Glomerular visceral epithelial cell (primary cell): Measurements from ENCODE around the gene IQGAP2.
"Not testable (repeated sequence)": the region's sequence is repeated elsewhere in the genome, so short reads cannot be mapped to it uniquely, and the experiment has no call there.

ENCODE experiments used
- DNase-seq: peaks from one replicate; pipeline ENCODE4 v3.0.0-alpha.2; 2016; ENCODE audit errors: extremely low spot score

The IQGAP2 gene

GRCh38 chr5:76500633-76501393 is 97.7 kb downstream of the IQGAP2 start:
- DNase-seq: no peak

- no peak for DNase-seq
Observed at GRCh38 chr5:76503929-76504328, 100.8 kb downstream of the IQGAP2 start.

GRCh38 chr5:76504901-76505564 is 101.9 kb downstream of the IQGAP2 start:
- no peak for DNase-seq

GRCh38 chr5:76513476-76513875 is 110.4 kb downstream of the IQGAP2 start:
- no peak for DNase-seq

GRCh38 chr5:76514292-76514691 is 111.2 kb downstream of the IQGAP2 start:
- no peak for DNase-seq

GRCh38 chr5:76514713-76515112 is 111.6 kb downstream of the IQGAP2 start:
- DNase-seq: no peak

- DNase-seq: no peak
Observed at GRCh38 chr5:76517334-76517733, 114.2 kb downstream of the IQGAP2 start.

- not testable (repeated sequence) for DNase-seq
Observed at GRCh38 chr5:76518246-76518645, 115.2 kb downstream of the IQGAP2 start.

GRCh38 chr5:76521240-76521758 is 118.2 kb downstream of the IQGAP2 start:
- no peak for DNase-seq

- no peak for DNase-seq
Observed at GRCh38 chr5:76522103-76522935, 119.2 kb downstream of the IQGAP2 start.

GRCh38 chr5:76524101-76524835 is 121.2 kb downstream of the IQGAP2 start:
- no peak for DNase-seq

- DNase-seq: no peak
Observed at GRCh38 chr5:76524868-76525267, 121.8 kb downstream of the IQGAP2 start.

- no peak for DNase-seq
Observed at GRCh38 chr5:76525956-76526355, 122.9 kb downstream of the IQGAP2 start.

GRCh38 chr5:76526950-76527583 is 124.0 kb downstream of the IQGAP2 start:
- no peak for DNase-seq

- no peak for DNase-seq
Observed at GRCh38 chr5:76527685-76528161, 124.6 kb downstream of the IQGAP2 start.

- DNase-seq: no peak
Observed at GRCh38 chr5:76528547-76529331, 125.7 kb downstream of the IQGAP2 start.

- no peak for DNase-seq
Observed at GRCh38 chr5:76529464-76530344, 126.6 kb downstream of the IQGAP2 start.

GRCh38 chr5:76532052-76532451 is 129.0 kb downstream of the IQGAP2 start:
- DNase-seq: no peak

GRCh38 chr5:76532973-76533372 is 129.9 kb downstream of the IQGAP2 start:
- no peak for DNase-seq
